Cardiac fibroblast (primary cell): ENCODE data around the gene SF3B5.
A peak's percentile ranks its signal among the peaks of the same experiment; 100 is the strongest.

Source experiments
- DNase-seq, 2 donors: peaks; one replicate each; pipeline versions ENCODE4 v3.0.0 to v3.0.0-alpha.2; 2010; ENCODE audit warnings: low read depth in 2 of 2
- H3K4me3 ChIP-seq, 2 donors: replicated peaks in 1 of 2; 1 replicate in 1 of 2; 2 replicates in 1 of 2; pipeline ENCODE4 v1.5.1; 2011; ENCODE audit warnings: low read depth in 2 of 2, low read length in 2 of 2, mild to moderate bottlenecking in 2 of 2, moderate library complexity in 1 of 2
- CTCF ChIP-seq: IDR thresholded peaks from one replicate; pipeline ENCODE4 v1.5.1; 2011; ENCODE audit warnings: low read depth, mild to moderate bottlenecking, low read length, inconsistent platforms

Gene SF3B5

GRCh38 chr6:144110210-144110609 is 14.8 kb upstream of the SF3B5 start:
- no peak for DNase-seq
- no peak overlapping the region for H3K4me3 ChIP-seq
- no peak for TF ChIP-seq CTCF

- TF ChIP-seq CTCF, result no peak
- no peak overlapping the region for H3K4me3 ChIP-seq
- no peak for DNase-seq
Observed at GRCh38 chr6:144106206-144106605, 10.8 kb upstream of the SF3B5 start.

- peak; percentile 64 for TF ChIP-seq CTCF
- H3K4me3 ChIP-seq, result no peak overlapping the region
- DNase-seq, result peak; percentile 89
Observed at GRCh38 chr6:144104898-144105487, 9.6 kb upstream of the SF3B5 start.

GRCh38 chr6:144104488-144104887 is 9.1 kb upstream of the SF3B5 start:
- TF ChIP-seq CTCF, result no peak

GRCh38 chr6:144103026-144103563 is 7.7 kb upstream of the SF3B5 start:
- H3K4me3 ChIP-seq, result no peak overlapping the region
- no peak for DNase-seq
- no peak for TF ChIP-seq CTCF

More at GRCh38 chr6:144104488-144104887, 9.1 kb upstream of the SF3B5 start:
- no peak for DNase-seq
- no peak overlapping the region for H3K4me3 ChIP-seq

- TF ChIP-seq CTCF, result no peak
- DNase-seq, result no peak
- no peak overlapping the region for H3K4me3 ChIP-seq
Observed at GRCh38 chr6:144098993-144099392, 3.6 kb upstream of the SF3B5 start.

GRCh38 chr6:144094731-144095133 is 641 bp downstream of the SF3B5 start:
- no peak for TF ChIP-seq CTCF
- H3K4me3 ChIP-seq, result peak overlapping the region; percentile 95 to 100
- DNase-seq, result no peak
